Nephron progenitor cell (in vitro differentiated cells): ENCODE measurements around the gene FAM89A.
A peak's percentile ranks its signal among the peaks of the same experiment; 100 is the strongest.

ENCODE experiments used
- DNase-seq: peaks from one replicate; pipeline ENCODE4 v3.0.0; 2021
- H3K27ac Mint-ChIP-seq: 2 replicates; pipeline ENCODE4 v1.8.0; 2021; ENCODE audit warnings: mild to moderate bottlenecking, moderate library complexity, mixed read lengths
- H3K27me3 Mint-ChIP-seq: 2 replicates; pipeline ENCODE4 v1.8.0; 2021; ENCODE audit warnings: mild to moderate bottlenecking, low read depth, mixed read lengths; ENCODE audit not compliant: poor library complexity
- H3K36me3 Mint-ChIP-seq: 2 replicates; pipeline ENCODE4 v1.8.0; 2021; ENCODE audit warnings: low read depth, mixed read lengths
- H3K4me1 Mint-ChIP-seq: 2 replicates; pipeline ENCODE4 v1.8.0; 2021; ENCODE audit warnings: mixed read lengths
- H3K4me3 Mint-ChIP-seq: 2 replicates; pipeline ENCODE4 v1.8.0; 2021; ENCODE audit warnings: mild to moderate bottlenecking, moderate library complexity, mixed read lengths
- H3K9me3 Mint-ChIP-seq: 2 replicates; pipeline ENCODE4 v1.8.0; 2021; ENCODE audit warnings: mild to moderate bottlenecking, moderate library complexity, mixed read lengths
- CTCF ChIP-seq: fragments of 200-600 bp; sonication (generic); IDR thresholded peaks from 2 replicates; pipeline ENCODE4 v1.5.0; 2021; ENCODE audit warnings: antibody characterized with exemption

The FAM89A gene

GRCh38 chr1:231040019-231040799, at the start of gene FAM89A:
FAM89A (minus strand) TSS chr1:231040254; CDS start chr1:231040211, 43 bp downstream.
- peak; percentile 81 for DNase-seq
- Mint-ChIP-seq H3K9me3 (peaks cover 20% of the 10 kb centered on the region), H3K27ac (no peak within 1 kb of the TSS), H3K36me3 (peaks cover 9% of the 10 kb centered on the region), H3K27me3 (peaks cover 83% of the 10 kb centered on the region), H3K4me3 (peak within 1 kb of the TSS; percentile 80), H3K4me1 (peaks cover 23% of the 10 kb centered on the region)
- TF ChIP-seq CTCF = no peak

- no peak for DNase-seq
- no peak for TF ChIP-seq CTCF
- H3K36me3 Mint-ChIP-seq = no peaks in the 10 kb centered on the region
- H3K4me1 Mint-ChIP-seq = no peaks in the 10 kb centered on the region
- H3K27me3 Mint-ChIP-seq = peaks cover 56% of the 10 kb centered on the region
- no peak overlapping the region for H3K4me3 Mint-ChIP-seq
- no peak overlapping the region for H3K27ac Mint-ChIP-seq
- no peaks in the 10 kb centered on the region for H3K9me3 Mint-ChIP-seq
These were observed 44.3 kb upstream of the FAM89A start for GRCh38 chr1:231084353-231084752.

- TF ChIP-seq CTCF = no peak
- H3K4me1 Mint-ChIP-seq = no peaks in the 10 kb centered on the region
- peaks cover 8% of the 10 kb centered on the region for H3K9me3 Mint-ChIP-seq
- H3K36me3 Mint-ChIP-seq = no peaks in the 10 kb centered on the region
- no peak overlapping the region for H3K27ac Mint-ChIP-seq
- H3K4me3 Mint-ChIP-seq = no peak overlapping the region
- DNase-seq = no peak
- H3K27me3 Mint-ChIP-seq = peaks cover 23% of the 10 kb centered on the region
These were observed 39.1 kb upstream of the FAM89A start for GRCh38 chr1:231079163-231079562.

- Mint-ChIP-seq H3K4me3 (no peak overlapping the region), H3K27me3 (peaks cover 23% of the 10 kb centered on the region), H3K4me1 (peaks cover 3% of the 10 kb centered on the region), H3K9me3 (peaks cover 8% of the 10 kb centered on the region), H3K27ac (no peak overlapping the region), H3K36me3 (no peaks in the 10 kb centered on the region)
- no peak for TF ChIP-seq CTCF
- no peak for DNase-seq
These were observed 38.2 kb upstream of the FAM89A start for GRCh38 chr1:231078250-231078649.

- H3K9me3 Mint-ChIP-seq = peaks cover 8% of the 10 kb centered on the region
- no peak overlapping the region for H3K4me3 Mint-ChIP-seq
- no peak overlapping the region for H3K27ac Mint-ChIP-seq
- H3K36me3 Mint-ChIP-seq = no peaks in the 10 kb centered on the region
- TF ChIP-seq CTCF = no peak
- peaks cover 23% of the 10 kb centered on the region for H3K27me3 Mint-ChIP-seq
- peaks cover 9% of the 10 kb centered on the region for H3K4me1 Mint-ChIP-seq
- DNase-seq = no peak
These were observed 36.7 kb upstream of the FAM89A start for GRCh38 chr1:231076802-231077201.

GRCh38 chr1:231075497-231075896, 35.4 kb upstream of the FAM89A start:
- no peak for DNase-seq
- Mint-ChIP-seq H3K4me3 (no peak overlapping the region), H3K27me3 (peaks cover 21% of the 10 kb centered on the region), H3K27ac (no peak overlapping the region), H3K9me3 (peaks cover 8% of the 10 kb centered on the region), H3K36me3 (no peaks in the 10 kb centered on the region), H3K4me1 (peaks cover 18% of the 10 kb centered on the region)
- no peak for TF ChIP-seq CTCF
